GM13977 (cell line): ENCODE data around the gene DLST.

Experiments used
- DNase-seq: peaks from one replicate; pipeline ENCODE4 v3.0.0; 2012; ENCODE audit warnings: low spot score
- in situ Hi-C: fragments of 300-500 bp; cut with MboI; formaldehyde crosslinking; loops from one replicate; pipeline ENCODE4 v1.12.0; 2022; ENCODE audit warnings: low sequenced_read_pairs, low pct_unique_long_range_greater_than_20kb, mixed read lengths, inconsistent platforms; ENCODE audit not compliant: unreplicated experiment
- TF ChIP-seq, protein P1 (sequence below): IDR thresholded peaks from 2 replicates; pipeline ENCODE4 v1.5.1; 2012; ENCODE audit warnings: mild to moderate bottlenecking, control low read depth; ENCODE audit not compliant: insufficient read depth; ENCODE audit errors: extremely low read depth, missing control alignments

The DLST gene

DNA sequence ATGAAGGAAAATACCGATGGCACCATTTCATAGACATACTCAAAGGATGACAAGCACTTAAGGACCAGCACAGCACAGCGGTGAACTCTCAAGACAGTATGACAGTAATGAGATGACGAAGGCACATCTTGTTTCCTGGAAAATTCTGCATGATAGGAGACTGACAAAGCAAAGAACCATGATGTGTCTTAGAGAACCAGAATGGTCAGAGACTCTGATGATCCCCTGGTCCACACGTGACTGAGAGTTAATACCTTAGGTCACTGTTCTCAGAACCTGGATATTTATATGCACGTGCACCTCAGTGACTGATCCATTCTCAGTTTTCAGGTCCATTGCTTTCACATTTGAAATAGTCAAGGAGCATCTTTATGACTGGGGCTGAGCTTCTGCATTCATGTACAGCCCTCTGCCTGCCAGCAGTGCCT lies 41.1 kb upstream of the DLST start:
- TF ChIP-seq, protein P1, sequence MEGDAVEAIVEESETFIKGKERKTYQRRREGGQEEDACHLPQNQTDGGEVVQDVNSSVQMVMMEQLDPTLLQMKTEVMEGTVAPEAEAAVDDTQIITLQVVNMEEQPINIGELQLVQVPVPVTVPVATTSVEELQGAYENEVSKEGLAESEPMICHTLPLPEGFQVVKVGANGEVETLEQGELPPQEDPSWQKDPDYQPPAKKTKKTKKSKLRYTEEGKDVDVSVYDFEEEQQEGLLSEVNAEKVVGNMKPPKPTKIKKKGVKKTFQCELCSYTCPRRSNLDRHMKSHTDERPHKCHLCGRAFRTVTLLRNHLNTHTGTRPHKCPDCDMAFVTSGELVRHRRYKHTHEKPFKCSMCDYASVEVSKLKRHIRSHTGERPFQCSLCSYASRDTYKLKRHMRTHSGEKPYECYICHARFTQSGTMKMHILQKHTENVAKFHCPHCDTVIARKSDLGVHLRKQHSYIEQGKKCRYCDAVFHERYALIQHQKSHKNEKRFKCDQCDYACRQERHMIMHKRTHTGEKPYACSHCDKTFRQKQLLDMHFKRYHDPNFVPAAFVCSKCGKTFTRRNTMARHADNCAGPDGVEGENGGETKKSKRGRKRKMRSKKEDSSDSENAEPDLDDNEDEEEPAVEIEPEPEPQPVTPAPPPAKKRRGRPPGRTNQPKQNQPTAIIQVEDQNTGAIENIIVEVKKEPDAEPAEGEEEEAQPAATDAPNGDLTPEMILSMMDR = no peak
- in situ Hi-C loops = no loop called here
- no peak for DNase-seq

DNA sequence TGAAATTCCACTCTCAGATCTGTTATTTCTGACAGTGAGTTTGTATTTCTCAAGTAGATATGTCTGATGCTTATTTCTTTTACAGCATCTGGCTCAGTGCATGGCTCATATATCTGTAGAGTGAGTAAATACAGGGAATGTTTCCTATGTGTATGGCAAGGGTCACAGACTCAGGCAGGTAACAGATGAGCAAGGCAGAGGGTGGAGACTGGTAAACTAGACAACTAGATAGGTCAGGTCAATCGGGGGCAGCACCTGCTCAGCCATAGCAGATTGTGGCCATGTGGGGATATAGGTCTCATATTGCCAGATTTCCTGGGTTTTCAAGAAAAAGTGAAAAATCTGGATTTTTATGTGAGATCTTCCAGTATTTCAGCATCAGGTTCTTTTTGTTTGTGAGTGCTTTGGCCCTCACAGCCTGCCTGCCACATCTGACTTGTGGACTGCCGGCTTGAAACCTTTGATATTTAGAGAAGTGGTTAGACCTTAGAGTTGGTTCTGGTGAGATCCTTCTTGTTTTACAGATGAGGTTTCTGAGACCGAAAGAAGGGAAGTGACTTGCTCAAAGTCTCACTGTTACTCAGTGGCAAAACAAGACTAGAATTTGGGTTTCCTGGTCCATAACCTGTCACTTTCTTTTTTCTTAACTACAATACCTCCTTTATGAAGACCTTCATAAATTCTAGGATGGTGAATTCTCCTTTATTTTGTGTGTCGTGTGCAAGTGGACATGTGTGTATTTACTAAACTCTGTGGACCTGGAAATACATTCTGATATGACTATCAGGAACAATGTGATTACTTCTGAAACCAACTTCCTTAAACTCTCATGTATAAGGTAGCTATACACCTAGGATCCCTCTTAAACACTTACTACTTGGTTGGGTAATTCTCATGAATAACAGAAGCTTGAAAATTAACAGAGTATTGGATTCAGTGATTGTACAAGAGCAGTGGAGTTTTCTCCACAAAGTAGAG lies 40.2 kb upstream of the DLST start:
- in situ Hi-C loops = no loop called here
- TF ChIP-seq, protein P1 = no peak
- DNase-seq = peak; percentile 40

DNA sequence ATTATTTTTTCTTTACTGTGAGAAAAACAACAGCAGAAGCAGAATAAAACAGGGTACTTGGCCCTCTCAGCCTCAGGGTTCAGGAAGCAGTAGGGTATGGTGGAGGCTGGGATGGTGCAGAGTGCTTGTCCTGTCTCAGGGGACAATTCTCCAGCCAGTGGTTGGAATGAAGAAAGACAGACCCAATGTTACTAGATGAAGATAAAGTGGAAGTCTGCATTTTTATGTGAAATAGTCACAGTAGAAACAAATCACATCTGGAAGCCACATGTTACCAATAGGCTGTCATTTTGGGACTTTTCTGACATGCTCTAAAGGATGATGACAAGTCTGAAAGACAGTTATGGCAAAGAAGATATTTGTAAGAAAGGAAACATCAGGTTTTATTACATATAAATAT lies 38.1 kb upstream of the DLST start:
- TF ChIP-seq, protein P1 = no peak
- in situ Hi-C loops = no loop called here
- no peak for DNase-seq

DNA sequence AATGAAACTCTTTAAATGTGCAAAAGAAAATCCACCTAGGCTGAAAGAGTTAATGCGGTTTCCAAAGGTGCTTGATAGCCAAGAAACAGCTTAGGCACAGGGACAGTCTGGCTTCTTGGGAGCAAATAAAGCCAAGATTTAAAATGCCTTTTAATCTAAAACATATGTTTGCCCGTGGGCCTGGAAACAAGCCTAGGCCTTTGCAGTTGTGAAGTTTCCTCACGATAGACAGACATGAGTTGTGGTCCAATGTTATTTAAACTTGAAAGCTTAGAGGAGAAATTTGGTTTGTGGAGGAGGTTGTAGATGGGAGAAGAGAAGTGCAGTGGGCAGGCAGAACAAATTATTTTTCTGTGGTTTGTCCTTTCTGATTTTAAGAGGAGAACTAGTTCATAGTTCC lies 35.5 kb upstream of the DLST start:
- in situ Hi-C loops = no loop called here
- TF ChIP-seq, protein P1 = no peak
- DNase-seq = no peak

DNA sequence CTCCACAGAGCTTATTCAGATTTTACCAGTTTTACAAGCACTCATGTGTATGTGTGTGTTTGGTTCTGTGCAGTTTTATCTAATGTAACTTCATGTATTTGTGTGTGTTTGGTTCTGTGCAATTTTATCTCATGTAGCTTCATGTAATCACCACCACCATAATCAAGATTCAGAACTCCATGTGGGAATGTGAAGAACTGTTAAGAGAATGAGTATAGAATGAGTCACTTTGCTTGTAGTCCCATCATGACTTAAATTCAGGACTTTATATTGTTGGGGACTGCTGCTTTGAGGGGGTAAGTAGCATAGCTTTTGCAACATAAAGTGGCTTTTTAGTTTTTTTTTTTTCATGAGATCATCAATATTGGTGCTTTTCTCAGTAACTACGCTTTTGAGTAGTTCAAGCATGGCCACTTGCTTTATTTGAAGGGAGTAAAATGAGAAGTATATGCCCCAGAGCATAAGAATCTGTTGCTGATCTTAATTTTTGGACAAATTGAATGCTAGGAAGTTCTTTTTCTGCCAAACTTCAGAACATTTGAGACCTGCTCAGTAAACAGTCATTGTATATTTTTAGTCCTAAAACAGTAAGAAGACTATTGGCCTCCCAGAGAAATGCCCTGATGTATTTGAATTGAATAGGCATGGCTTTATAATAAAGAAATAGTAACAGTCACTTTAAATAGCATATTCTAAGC lies 34.6 kb upstream of the DLST start:
- no peak for DNase-seq

DNA sequence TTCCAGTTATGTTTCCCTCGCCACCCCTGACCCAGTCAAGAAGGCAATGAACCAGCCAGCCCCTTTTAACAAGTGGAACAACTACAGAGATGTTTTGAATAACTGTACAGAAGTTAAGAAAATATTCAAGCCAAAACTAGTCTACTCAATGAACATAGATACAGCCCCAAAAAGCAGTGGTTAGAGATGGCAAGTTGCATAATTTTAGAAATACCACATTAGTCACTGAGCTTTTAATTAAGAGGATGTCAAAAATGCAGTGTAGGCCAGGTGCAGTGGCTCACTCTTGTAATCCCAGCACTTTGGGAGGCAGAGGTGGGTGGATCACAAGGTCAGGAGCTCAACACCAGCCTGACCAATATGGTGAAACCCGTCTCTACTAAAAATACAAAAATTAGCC lies 32.9 kb upstream of the DLST start:
- TF ChIP-seq, protein P1 = no peak
- in situ Hi-C loops = no loop called here
- no peak for DNase-seq

More for the DNA sequence above, 34.6 kb upstream of the DLST start:
- in situ Hi-C loops = no loop called here
- TF ChIP-seq, protein P1 = no peak
